Spleen (tissue), 7 donors: Measurements from ENCODE around the gene KCNH5.

Experiments
- CTCF ChIP-seq, 11 experiments: fragments of 200-600 bp in 7 of 11; fragments of 450-650 bp in 4 of 11; sonication (generic) in 4 of 11; IDR thresholded peaks in 8 of 11; conservative IDR thresholded peaks in 3 of 11; 1 replicate in 7 of 11; 2 replicates in 4 of 11; pipeline versions ENCODE4 v1.4.0 to v1.8.0; 2016 to 2021; ENCODE audit warnings: antibody characterized with exemption in 11 of 11, inconsistent platforms in 4 of 11, mild to moderate bottlenecking in 1 of 11
- POLR2AphosphoS5 ChIP-seq, 3 donors: sonication (generic); formaldehyde crosslinking; IDR thresholded peaks; one replicate each; pipeline ENCODE4 v1.5.1; 2017; ENCODE audit warnings: antibody characterized with exemption in 3 of 3
- donor health status: DM: no; HTN: no; CAD: no; lungs with moderate emphysema.
- donor health status: DM: no; HTN: no; CAD: no.
- donor health status: DM: no; HTN: no; CAD: no.

GRCh38 chr14:63039866-63040265 is 5.4 kb downstream of the KCNH5 start:
- TF ChIP-seq POLR2AphosphoS5 (IDR thresholded peaks at IDR 0.05) (no peak), CTCF (IDR thresholded peaks at IDR 0.05 in 8 of 11, conservative IDR thresholded peaks at IDR 0.05 in 3 of 11) (no peak)
